ENCODE data around the gene ZCCHC14. TPM values are rescaled to one million over a fixed set of nuclear protein-coding genes. Genes with fewer than 3 reads are reported as not detected.

ZCCHC14 gene
- total and polyA plus RNA-seq, 8 donors = 23.4 to 38.7 (median 31.4) TPM

- no peak overlapping the region for H3K27ac ChIP-seq
- H3K36me3 ChIP-seq = no peaks in the 10 kb centered on the region
- DNase-seq = no peak
- ATAC-seq = no peak
- no peak for TF ChIP-seq CTCF (IDR thresholded peaks at IDR 0.05)
- H3K4me1 ChIP-seq = peaks cover 4 to 18% of the 10 kb centered on the region in 2 donors
- H3K27me3 ChIP-seq = peaks cover 0 to 8% of the 10 kb centered on the region in 2 donors
- no peak overlapping the region for H3K4me3 ChIP-seq
- intact Hi-C loops (cut with DNase I) = no loop called here
- H3K9me3 ChIP-seq = no peaks in the 10 kb centered on the region
These were observed 3.6 kb upstream of the ZCCHC14 start for GRCh38 chr16:87496447-87496801.

DNA sequence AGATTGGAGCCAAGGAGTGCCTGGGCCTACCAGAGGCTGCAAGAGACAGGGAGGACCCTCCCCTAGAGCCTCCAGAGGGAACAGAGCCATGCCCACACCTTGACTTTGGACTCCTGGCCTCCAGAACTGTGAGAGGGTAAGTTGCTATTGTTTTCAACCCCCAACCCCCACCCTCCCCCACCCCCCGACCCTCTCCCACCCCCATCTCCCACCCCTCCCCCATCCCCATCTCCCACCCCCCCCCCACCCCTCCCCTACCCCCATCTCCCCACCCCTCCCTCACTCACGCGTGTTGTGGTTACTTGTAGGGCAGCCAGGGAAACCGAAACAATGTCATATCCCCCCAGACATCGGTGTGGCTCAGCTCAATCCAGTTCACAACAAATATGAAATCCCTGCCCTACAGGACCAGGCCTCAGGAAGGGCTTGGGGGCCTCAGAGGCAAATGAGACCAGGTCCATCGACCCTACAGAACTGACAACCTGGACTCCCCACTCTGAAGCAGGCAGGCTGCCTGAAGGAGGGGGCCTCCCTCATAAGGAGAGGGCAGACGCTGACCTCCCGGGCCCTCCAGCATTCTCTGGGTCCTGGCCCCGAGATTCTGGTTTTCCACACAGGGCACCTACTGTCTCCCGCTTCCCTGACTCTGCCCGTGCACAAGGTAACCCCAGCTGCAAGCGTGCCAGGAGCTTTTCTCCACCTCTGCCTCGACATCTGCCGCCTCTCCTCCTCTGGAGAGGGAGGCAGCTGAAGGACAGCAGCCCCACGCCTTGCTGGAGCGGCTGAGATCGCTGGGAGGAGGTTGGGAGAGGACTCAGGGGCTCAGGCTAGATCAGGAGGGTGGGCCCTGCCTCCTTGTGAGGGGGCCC, 3.0 kb upstream of the ZCCHC14 start:
- H3K27me3 ChIP-seq = peaks cover 0 to 8% of the 10 kb centered on the region in 2 donors
- TF ChIP-seq CTCF (IDR thresholded peaks at IDR 0.05) = no peak
- no peak overlapping the region for H3K4me3 ChIP-seq
- peaks cover 8 to 24% of the 10 kb centered on the region in 2 donors for H3K4me1 ChIP-seq
- ATAC-seq = no peak
- no peak for DNase-seq
- no peaks in the 10 kb centered on the region for H3K9me3 ChIP-seq
- intact Hi-C loops (cut with DNase I) = no loop called here
- no peaks in the 10 kb centered on the region for H3K36me3 ChIP-seq
- no peak overlapping the region for H3K27ac ChIP-seq

DNA sequence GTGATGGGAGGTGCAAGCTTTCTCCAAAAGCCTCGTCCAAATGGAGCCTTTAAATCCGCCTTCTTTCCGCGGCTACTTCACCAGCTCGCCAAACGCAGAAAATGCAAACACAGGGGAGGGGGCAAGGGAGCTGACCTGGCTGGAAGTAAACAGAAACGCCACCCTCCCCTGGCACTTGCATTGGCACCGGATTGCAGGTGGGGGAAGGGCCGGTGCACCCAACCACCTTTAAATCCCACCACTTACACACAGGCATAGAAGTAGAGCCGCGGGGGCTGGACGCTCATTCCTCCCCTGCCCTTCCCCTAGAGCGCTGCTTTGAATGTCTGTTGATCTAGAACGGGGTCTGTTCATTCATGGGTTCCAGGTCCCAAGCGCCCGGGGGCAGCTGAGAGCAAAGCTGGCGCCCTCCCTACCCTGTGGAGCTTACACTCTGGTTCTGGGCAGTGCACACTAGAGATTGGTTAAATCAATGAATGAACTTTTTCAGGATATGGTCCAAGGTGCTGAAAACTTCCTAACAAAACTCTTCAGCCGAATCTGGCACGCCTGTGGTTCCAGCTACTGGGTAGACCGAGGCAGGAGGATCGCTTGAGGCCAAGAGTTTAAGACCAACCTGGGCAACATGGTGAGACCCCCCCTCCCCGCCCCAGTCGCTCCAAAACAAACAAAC, 920 bp upstream of the ZCCHC14 start:
- intact Hi-C loops (cut with DNase I) = no loop called here
- Histone ChIP-seq H3K27me3 (peaks cover 0 to 8% of the 10 kb centered on the region in 2 donors), H3K9me3 (no peaks in the 10 kb centered on the region), H3K4me1 (peaks cover 8 to 42% of the 10 kb centered on the region in 2 donors), H3K4me3 (peak overlapping the region; percentile 43 to 51), H3K27ac (no peak overlapping the region), H3K36me3 (no peaks in the 10 kb centered on the region)
- ATAC-seq (peak; percentile 13), DNase-seq (no peak)
- no peak for TF ChIP-seq CTCF (IDR thresholded peaks at IDR 0.05)

DNA sequence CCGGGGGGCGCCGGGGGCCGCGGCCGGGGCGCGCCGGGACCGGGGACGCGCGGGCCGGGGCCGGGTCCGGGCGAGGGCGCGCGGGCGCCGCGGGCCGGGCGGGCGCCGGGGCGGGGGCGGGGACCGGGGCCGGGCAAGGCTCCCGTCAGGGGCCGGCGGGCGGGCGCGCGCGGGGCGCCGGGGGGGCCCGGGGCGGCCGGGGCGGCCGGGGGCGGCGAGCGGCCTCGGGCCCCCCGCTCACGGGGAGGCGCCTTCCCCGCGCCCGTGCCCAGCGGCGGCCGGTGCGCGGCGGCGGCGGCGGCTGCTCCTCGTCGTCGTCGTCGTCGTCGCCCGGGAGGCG, 563 bp downstream of the ZCCHC14 start:
- Histone ChIP-seq H3K4me3 (peak overlapping the region in 1 of 2 donors; percentile 51), H3K9me3 (no peaks in the 10 kb centered on the region), H3K27ac (no peak overlapping the region), H3K36me3 (no peaks in the 10 kb centered on the region), H3K4me1 (peaks cover 10 to 56% of the 10 kb centered on the region in 2 donors), H3K27me3 (peaks cover 0 to 8% of the 10 kb centered on the region in 2 donors)
- TF ChIP-seq CTCF (IDR thresholded peaks at IDR 0.05) = no peak
- no peak for DNase-seq
- ATAC-seq = no peak
- intact Hi-C loops (cut with DNase I) = no loop called here
